HepG2 (cell line): ENCODE data around the gene PPP2R5C. TPM values are rescaled to one million over a fixed set of nuclear protein-coding genes. Genes with fewer than 3 reads are reported as not detected.
A peak's percentile ranks its signal among the peaks of the same experiment; 100 is the strongest.

Source experiments
- ATAD3A ChIP-seq: sonication (generic); formaldehyde crosslinking; IDR thresholded peaks from 2 replicates; pipeline ENCODE4 v1.4.0; 2020; ENCODE audit warnings: missing genetic modification reagents
- CBX1 ChIP-seq: IDR thresholded peaks from one replicate; pipeline ENCODE4 v1.6.1; 2016; ENCODE audit warnings: antibody characterized with exemption, low read depth
- FOXJ3 ChIP-seq: sonication (generic); formaldehyde crosslinking; IDR thresholded peaks from 2 replicates; pipeline ENCODE4 v1.4.0; 2020; ENCODE audit warnings: missing genetic modification reagents, mild to moderate bottlenecking, borderline replicate concordance
- ISL2 ChIP-seq: sonication (generic); formaldehyde crosslinking; IDR thresholded peaks from 2 replicates; pipeline ENCODE4 v1.5.0; 2020; ENCODE audit warnings: missing genetic modification reagents
- MAFK ChIP-seq, 2 experiments: IDR thresholded peaks in 1 of 2; conservative IDR thresholded peaks in 1 of 2; 2 replicates each; pipeline ENCODE4 v1.6.1; 2011; ENCODE audit warnings: improper control_type of control experiment in 2 of 2, low read length in 2 of 2
- MBNL3 ChIP-seq: fragments of 250-450 bp; sonication (Bioruptor Pico); conservative IDR thresholded peaks from 2 replicates; pipeline ENCODE4 v1.8.0; 2022; ENCODE audit warnings: mild to moderate bottlenecking, inconsistent platforms
- MYC ChIP-seq: sonication (generic); formaldehyde crosslinking; IDR thresholded peaks from 2 replicates; pipeline ENCODE4 v1.9.0; 2021; ENCODE audit warnings: missing genetic modification reagents, borderline replicate concordance
- PPARG ChIP-seq: conservative IDR thresholded peaks from 2 replicates; pipeline ENCODE4 v1.6.1; 2016; ENCODE audit warnings: missing biosample characterization, missing genetic modification reagents
- RARA ChIP-seq: IDR thresholded peaks from 2 replicates; pipeline ENCODE4 v1.6.1; 2016; ENCODE audit warnings: missing genetic modification reagents, missing compliant biosample characterization
- REPIN1 ChIP-seq: sonication (generic); formaldehyde crosslinking; IDR thresholded peaks from 2 replicates; pipeline ENCODE4 v1.8.0; 2022; ENCODE audit warnings: missing genetic modification reagents, low read depth, mild to moderate bottlenecking, borderline replicate concordance
- RNF2 ChIP-seq: fragments of 450-650 bp; conservative IDR thresholded peaks from 2 replicates; pipeline ENCODE4 v1.6.1; 2016; ENCODE audit warnings: low read depth
- RXRB ChIP-seq: IDR thresholded peaks from 2 replicates; pipeline ENCODE4 v1.6.1; 2016; ENCODE audit warnings: borderline replicate concordance, missing genetic modification reagents, missing compliant biosample characterization
- TCF7L2 ChIP-seq: IDR thresholded peaks from 2 replicates; pipeline ENCODE4 v1.6.1; 2011; ENCODE audit warnings: mild to moderate bottlenecking, low read depth, low read length, moderate library complexity
- ZFP62 ChIP-seq: sonication (generic); formaldehyde crosslinking; IDR thresholded peaks from 2 replicates; pipeline ENCODE4 v1.4.0; 2020; ENCODE audit warnings: missing genetic modification reagents
- ZFX ChIP-seq: sonication (generic); formaldehyde crosslinking; IDR thresholded peaks from 2 replicates; pipeline ENCODE4 v1.4.0; 2020; ENCODE audit warnings: mild to moderate bottlenecking, low read depth, missing genetic modification reagents, moderate library complexity
- ZKSCAN8 ChIP-seq: IDR thresholded peaks from 2 replicates; pipeline ENCODE4 v1.6.1; 2016; ENCODE audit warnings: borderline replicate concordance, missing genetic modification reagents, missing compliant biosample characterization
- ZNF235 ChIP-seq: sonication (generic); formaldehyde crosslinking; IDR thresholded peaks from 2 replicates; pipeline ENCODE4 v1.8.1; 2023; ENCODE audit warnings: mild to moderate bottlenecking, missing genetic modification reagents, borderline replicate concordance
- ZNF549 ChIP-seq: sonication (generic); formaldehyde crosslinking; IDR thresholded peaks from 2 replicates; pipeline ENCODE4 v1.5.0; 2020; ENCODE audit warnings: missing genetic modification reagents
- ZNF550 ChIP-seq: sonication (generic); formaldehyde crosslinking; IDR thresholded peaks from 2 replicates; pipeline ENCODE4 v1.4.0; 2020; ENCODE audit warnings: mild to moderate bottlenecking, missing genetic modification reagents, borderline replicate concordance
- ZNF570 ChIP-seq: sonication (generic); formaldehyde crosslinking; IDR thresholded peaks from 2 replicates; pipeline ENCODE4 v1.4.0; 2020; ENCODE audit warnings: mild to moderate bottlenecking, missing genetic modification reagents, borderline replicate concordance
- polyA plus RNA-seq, 8 experiments: library from polyadenylated mRNA; depleted of rRNA in 3 of 8; stranded (reverse) in 7 of 8; unstranded in 1 of 8; fragments of >200 nt; fragmentation: Illumina TruSeq in 4 of 8; extraction: Trizol in 4 of 8; gene quantifications; 2 replicates each; pipeline versions ENCODE4 v1.2.1 to v1.2.3, GENCODE V29; 2011 to 2016; ENCODE audit warnings: low read depth in 4 of 8, missing spikeins in 1 of 8, mixed read lengths in 1 of 8; ENCODE audit not compliant: insufficient read depth in 1 of 8
- total RNA-seq, 5 experiments: library from RNA; depleted of rRNA; stranded (reverse); fragments of >200 nt; fragmentation: Illumina TruSeq; extraction: Trizol; gene quantifications; 2 replicates each; pipeline ENCODE4 v1.2.3, GENCODE V29; 2016; ENCODE audit warnings: low read depth in 1 of 5
- TF ChIP-seq, protein P1 (sequence below): sonication (generic); formaldehyde crosslinking; IDR thresholded peaks from 2 replicates; pipeline ENCODE4 v1.4.0; 2020; ENCODE audit warnings: mild to moderate bottlenecking, low read depth, missing genetic modification reagents
- TF ChIP-seq, protein P2 (sequence below): sonication (generic); formaldehyde crosslinking; IDR thresholded peaks from 2 replicates; pipeline ENCODE4 v1.9.0; 2022; ENCODE audit warnings: missing genetic modification reagents, mild to moderate bottlenecking, borderline replicate concordance
- TF ChIP-seq, protein P3 (sequence below): sonication (generic); IDR thresholded peaks from 2 replicates; pipeline ENCODE4 v1.6.1; 2016; ENCODE audit warnings: low read depth, borderline replicate concordance
- TF ChIP-seq, protein P4 (sequence below): sonication (generic); formaldehyde crosslinking; IDR thresholded peaks from 2 replicates; pipeline ENCODE4 v1.4.0; 2020; ENCODE audit warnings: missing genetic modification reagents

The PPP2R5C gene
- total and polyA plus RNA-seq, 2 of the 13 experiments (the other 11 are each of a cell fraction or from before 2014, with no cell fraction given): 74.3 to 78.5 TPM

DNA sequence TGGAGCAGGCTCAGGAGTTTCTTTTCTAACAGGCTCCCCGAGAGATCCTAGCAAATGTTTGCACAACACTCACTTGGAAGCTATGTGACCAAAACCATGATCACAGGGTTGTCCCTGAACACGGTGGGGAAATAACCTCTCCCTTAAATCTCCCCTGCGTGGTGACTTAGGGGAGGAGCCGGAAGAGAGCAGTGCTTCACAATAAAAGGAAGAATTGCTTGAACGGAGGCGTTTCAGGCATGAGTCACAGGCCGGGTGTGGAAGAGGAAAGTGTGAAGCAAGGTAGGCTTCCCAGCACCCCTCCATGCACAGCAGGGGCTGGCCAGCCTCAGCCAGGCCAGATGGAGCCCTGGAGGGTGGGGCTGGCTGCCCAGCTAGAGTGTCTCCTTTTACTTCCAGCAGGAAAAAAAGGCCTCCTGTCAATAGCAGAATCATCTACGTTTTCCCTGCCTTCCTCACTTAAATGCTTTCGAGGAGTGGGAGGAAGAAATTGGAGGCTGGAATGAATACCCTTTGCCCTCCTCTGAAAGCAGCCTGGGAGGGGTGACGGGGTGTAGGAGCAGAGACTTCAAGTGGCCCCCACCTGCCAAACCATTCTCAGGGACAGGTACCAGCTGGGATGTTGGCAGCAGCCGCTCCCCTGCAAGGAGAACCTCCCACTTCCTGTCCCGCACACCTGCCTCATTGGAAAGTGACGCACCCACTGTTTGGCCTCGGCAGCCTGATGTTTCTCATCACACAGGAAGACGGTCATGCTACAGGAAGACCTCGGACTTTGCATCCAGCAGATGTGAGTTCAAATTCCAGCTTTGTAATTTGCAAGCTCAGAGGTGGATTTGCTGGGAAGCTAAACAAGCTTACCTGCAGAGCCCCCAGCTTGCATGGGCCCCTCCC lies 30.1 kb upstream of the PPP2R5C start (continued):
- TF ChIP-seq, protein P1, sequence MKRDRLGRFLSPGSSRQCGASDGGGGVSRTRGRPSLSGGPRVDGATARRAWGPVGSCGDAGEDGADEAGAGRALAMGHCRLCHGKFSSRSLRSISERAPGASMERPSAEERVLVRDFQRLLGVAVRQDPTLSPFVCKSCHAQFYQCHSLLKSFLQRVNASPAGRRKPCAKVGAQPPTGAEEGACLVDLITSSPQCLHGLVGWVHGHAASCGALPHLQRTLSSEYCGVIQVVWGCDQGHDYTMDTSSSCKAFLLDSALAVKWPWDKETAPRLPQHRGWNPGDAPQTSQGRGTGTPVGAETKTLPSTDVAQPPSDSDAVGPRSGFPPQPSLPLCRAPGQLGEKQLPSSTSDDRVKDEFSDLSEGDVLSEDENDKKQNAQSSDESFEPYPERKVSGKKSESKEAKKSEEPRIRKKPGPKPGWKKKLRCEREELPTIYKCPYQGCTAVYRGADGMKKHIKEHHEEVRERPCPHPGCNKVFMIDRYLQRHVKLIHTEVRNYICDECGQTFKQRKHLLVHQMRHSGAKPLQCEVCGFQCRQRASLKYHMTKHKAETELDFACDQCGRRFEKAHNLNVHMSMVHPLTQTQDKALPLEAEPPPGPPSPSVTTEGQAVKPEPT: no peak
- TF ChIP-seq RARA (CRISPR knock-in tag): peak; percentile 70
- TF ChIP-seq FOXJ3 (CRISPR knock-in tag): no peak
- no peak for TF ChIP-seq MBNL3
- no peak for TF ChIP-seq ATAD3A (CRISPR knock-in tag)
- no peak for TF ChIP-seq ZNF549 (CRISPR knock-in tag)
- peak; percentile 60; the same call in 1 of the 2 replicates for TF ChIP-seq ZNF235 (CRISPR knock-in tag)
- TF ChIP-seq ZNF550 (CRISPR knock-in tag): no peak
- no peak for TF ChIP-seq TCF7L2
- TF ChIP-seq MYC (CRISPR knock-in tag): peak; percentile 32; the same call in 1 of the 2 replicates
- TF ChIP-seq CBX1: no peak
- peak; percentile 80; the same call in 1 of the 2 replicates for TF ChIP-seq ZKSCAN8 (CRISPR knock-in tag)
- no peak for TF ChIP-seq RNF2
- no peak for TF ChIP-seq ZNF570 (CRISPR knock-in tag)
- TF ChIP-seq MAFK (conservative IDR thresholded peaks at IDR 0.05 in 1 of 2, IDR thresholded peaks at IDR 0.05 in 1 of 2; ENCODE audit: low read length in 2 of 2): peak in 1 of 2 experiments; percentile 36; a peak in 1 of 4 replicates
- TF ChIP-seq, protein P2, sequence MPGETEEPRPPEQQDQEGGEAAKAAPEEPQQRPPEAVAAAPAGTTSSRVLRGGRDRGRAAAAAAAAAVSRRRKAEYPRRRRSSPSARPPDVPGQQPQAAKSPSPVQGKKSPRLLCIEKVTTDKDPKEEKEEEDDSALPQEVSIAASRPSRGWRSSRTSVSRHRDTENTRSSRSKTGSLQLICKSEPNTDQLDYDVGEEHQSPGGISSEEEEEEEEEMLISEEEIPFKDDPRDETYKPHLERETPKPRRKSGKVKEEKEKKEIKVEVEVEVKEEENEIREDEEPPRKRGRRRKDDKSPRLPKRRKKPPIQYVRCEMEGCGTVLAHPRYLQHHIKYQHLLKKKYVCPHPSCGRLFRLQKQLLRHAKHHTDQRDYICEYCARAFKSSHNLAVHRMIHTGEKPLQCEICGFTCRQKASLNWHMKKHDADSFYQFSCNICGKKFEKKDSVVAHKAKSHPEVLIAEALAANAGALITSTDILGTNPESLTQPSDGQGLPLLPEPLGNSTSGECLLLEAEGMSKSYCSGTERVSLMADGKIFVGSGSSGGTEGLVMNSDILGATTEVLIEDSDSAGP (CRISPR knock-in tag): peak; percentile 55; the same call in 1 of the 2 replicates
- TF ChIP-seq REPIN1 (CRISPR knock-in tag): peak; percentile 23; the same call in 1 of the 2 replicates
- TF ChIP-seq, protein P3, sequence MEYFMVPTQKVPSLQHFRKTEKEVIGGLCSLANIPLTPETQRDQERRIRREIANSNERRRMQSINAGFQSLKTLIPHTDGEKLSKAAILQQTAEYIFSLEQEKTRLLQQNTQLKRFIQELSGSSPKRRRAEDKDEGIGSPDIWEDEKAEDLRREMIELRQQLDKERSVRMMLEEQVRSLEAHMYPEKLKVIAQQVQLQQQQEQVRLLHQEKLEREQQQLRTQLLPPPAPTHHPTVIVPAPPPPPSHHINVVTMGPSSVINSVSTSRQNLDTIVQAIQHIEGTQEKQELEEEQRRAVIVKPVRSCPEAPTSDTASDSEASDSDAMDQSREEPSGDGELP: peak; percentile 77; the same call in 1 of the 2 replicates
- peak; percentile 65 for TF ChIP-seq ZFX (CRISPR knock-in tag)
- no peak for TF ChIP-seq ZFP62
- TF ChIP-seq, protein P4, sequence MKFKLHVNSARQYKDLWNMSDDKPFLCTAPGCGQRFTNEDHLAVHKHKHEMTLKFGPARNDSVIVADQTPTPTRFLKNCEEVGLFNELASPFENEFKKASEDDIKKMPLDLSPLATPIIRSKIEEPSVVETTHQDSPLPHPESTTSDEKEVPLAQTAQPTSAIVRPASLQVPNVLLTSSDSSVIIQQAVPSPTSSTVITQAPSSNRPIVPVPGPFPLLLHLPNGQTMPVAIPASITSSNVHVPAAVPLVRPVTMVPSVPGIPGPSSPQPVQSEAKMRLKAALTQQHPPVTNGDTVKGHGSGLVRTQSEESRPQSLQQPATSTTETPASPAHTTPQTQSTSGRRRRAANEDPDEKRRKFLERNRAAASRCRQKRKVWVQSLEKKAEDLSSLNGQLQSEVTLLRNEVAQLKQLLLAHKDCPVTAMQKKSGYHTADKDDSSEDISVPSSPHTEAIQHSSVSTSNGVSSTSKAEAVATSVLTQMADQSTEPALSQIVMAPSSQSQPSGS (CRISPR knock-in tag): no peak
- TF ChIP-seq PPARG (CRISPR knock-in tag): peak; percentile 87
- TF ChIP-seq RXRB (CRISPR knock-in tag): peak; percentile 83
- TF ChIP-seq ISL2: peak; percentile 45; the same call in 1 of the 2 replicates
